HepG2 (cell line): Measurements from ENCODE around the gene KIF21B. TPM values are rescaled to one million over a fixed set of nuclear protein-coding genes. Genes with fewer than 3 reads are reported as not detected.

ENCODE experiments used
- ATAC-seq: fragments of 200-7000 bp; cut with Tn5 transposase; 3 replicates; pipeline ENCODE4 v1.9.1; 2020; ENCODE audit warnings: mild to moderate bottlenecking, moderate library complexity
- BruUV-seq: library from RNA; stranded (reverse); fragments of 400-500 nt; replicated peaks from 2 replicates; lab custom pipeline; 2021; lab: Mats Ljungman, UMichigan
- CTCF ChIA-PET: fragments of 300-600 bp; formaldehyde crosslinking; extraction: SDS; loops from one replicate; lab custom pipeline; 2021; ENCODE audit warnings: low total read pairs, inconsistent platforms, low intra/inter-chr PET ratio; lab: Yijun Ruan, JAX
- POLR2A ChIA-PET: fragments of 350-600 bp; sonication (Branson Sonifier 250); formaldehyde crosslinking; loops from one replicate; lab custom pipeline; 2020; ENCODE audit warnings: antibody characterized with exemption, inconsistent platforms; lab: Yijun Ruan, JAX
- DNase-seq: peaks from one replicate; pipeline ENCODE4 v3.0.0-alpha.2; 2015; ENCODE audit warnings: low spot score
- FAIRE-seq: peaks from 3 replicates; lab custom pipeline; 2011; peaks lifted over from hg19 to GRCh38; lab: Jason Lieb, UNC
- H2AFZ ChIP-seq: one replicate; pipeline ENCODE4 v1.6.1; 2011; ENCODE audit warnings: low read length, inconsistent platforms
- H3K27ac ChIP-seq: fragments of 300-600 bp; 3 replicates; pipeline ENCODE4 v1.8.0; 2011; ENCODE audit warnings: mixed run types, mild to moderate bottlenecking, mixed read lengths, low read length, inconsistent platforms; ENCODE audit not compliant: insufficient read depth; ENCODE audit errors: extremely low read length
- H3K27me3 ChIP-seq, 2 experiments: fragments of 200-600 bp in 1 of 2; 2 replicates in 1 of 2; 3 replicates in 1 of 2; pipeline versions ENCODE4 v1.6.0 to v1.8.0; 2011; ENCODE audit warnings: low read length in 2 of 2, mild to moderate bottlenecking in 2 of 2, moderate library complexity in 2 of 2, inconsistent platforms in 1 of 2; ENCODE audit not compliant: insufficient read depth in 2 of 2, control insufficient read depth in 1 of 2
- H3K36me3 ChIP-seq, 2 experiments: fragments of 200-600 bp in 1 of 2; replicated peaks in 1 of 2; 2 replicates in 1 of 2; 3 replicates in 1 of 2; pipeline versions ENCODE4 v1.5.1 to v1.8.0; 2011; ENCODE audit warnings: low read length in 2 of 2, inconsistent platforms in 1 of 2; ENCODE audit not compliant: insufficient read depth in 2 of 2, control insufficient read depth in 1 of 2
- H3K4me1 ChIP-seq: 2 replicates; pipeline ENCODE4 v1.5.1; 2012; ENCODE audit warnings: low read length, inconsistent platforms; ENCODE audit not compliant: insufficient read depth
- H3K4me2 ChIP-seq: 2 replicates; pipeline ENCODE4 v1.6.0; 2011; ENCODE audit warnings: low read depth, low read length, inconsistent platforms
- H3K4me3 ChIP-seq, 3 experiments: fragments of 200-600 bp in 1 of 3; sonication (generic), shearing (Covaris generic) in 1 of 3; replicated peaks in 1 of 3; 2 replicates each; pipeline ENCODE4 v1.5.1; 2011 to 2016; ENCODE audit warnings: low read length in 3 of 3, inconsistent platforms in 2 of 3, low read depth in 2 of 3, mild to moderate bottlenecking in 2 of 3, control low read depth in 1 of 3, mixed read lengths in 1 of 3; ENCODE audit not compliant: insufficient read depth in 1 of 3
- H3K79me2 ChIP-seq: one replicate; pipeline ENCODE4 v1.6.1; 2011; ENCODE audit warnings: low read length, inconsistent platforms; ENCODE audit not compliant: insufficient read depth
- H3K9ac ChIP-seq: 2 replicates; pipeline ENCODE4 v1.6.0; 2011; ENCODE audit warnings: mild to moderate bottlenecking, low read depth, low read length, inconsistent platforms; ENCODE audit not compliant: insufficient read depth
- H3K9me3 ChIP-seq: 2 replicates; pipeline ENCODE4 v1.5.1; 2012; ENCODE audit warnings: mild to moderate bottlenecking, low read length
- H4K20me1 ChIP-seq: 2 replicates; pipeline ENCODE4 v1.6.0; 2011; ENCODE audit warnings: inconsistent platforms, mild to moderate bottlenecking, low read length, moderate library complexity; ENCODE audit not compliant: insufficient read depth
- HDAC1 ChIP-seq: sonication (generic); formaldehyde crosslinking; IDR thresholded peaks from 2 replicates; pipeline ENCODE4 v1.5.1; 2020; ENCODE audit warnings: mild to moderate bottlenecking, missing genetic modification reagents
- HOXD1 ChIP-seq: sonication (generic); formaldehyde crosslinking; IDR thresholded peaks from 2 replicates; pipeline ENCODE4 v1.5.0; 2020; ENCODE audit warnings: missing genetic modification reagents
- PAXIP1 ChIP-seq: sonication (generic); formaldehyde crosslinking; conservative IDR thresholded peaks from 2 replicates; pipeline ENCODE4 v1.4.0; 2020; ENCODE audit warnings: mild to moderate bottlenecking, missing genetic modification reagents, moderate library complexity
- PHF8 ChIP-seq: sonication (generic); formaldehyde crosslinking; IDR thresholded peaks from 2 replicates; pipeline ENCODE4 v1.5.0; 2020; ENCODE audit warnings: missing genetic modification reagents
- SMC3 ChIP-seq: IDR thresholded peaks from 2 replicates; pipeline ENCODE4 v1.6.1; 2011; ENCODE audit warnings: low read length, improper control_type of control experiment
- SOX13 ChIP-seq, 3 experiments: fragments of 450-650 bp in 1 of 3; sonication (generic) in 1 of 3; formaldehyde crosslinking in 1 of 3; IDR thresholded peaks in 2 of 3; conservative IDR thresholded peaks in 1 of 3; 2 replicates each; pipeline versions ENCODE4 v1.5.0 to v1.6.1; 2016 to 2020; ENCODE audit warnings: antibody characterized with exemption in 1 of 3, mild to moderate bottlenecking in 1 of 3, missing compliant biosample characterization in 1 of 3, missing genetic modification reagents in 1 of 3, moderate library complexity in 1 of 3
- ZFAT ChIP-seq: sonication (generic); formaldehyde crosslinking; conservative IDR thresholded peaks from 2 replicates; pipeline ENCODE4 v1.8.1; 2023; ENCODE audit warnings: missing genetic modification reagents, inconsistent platforms
- ZFP1 ChIP-seq: IDR thresholded peaks from 2 replicates; pipeline ENCODE4 v1.6.1; 2016
- ZNF569 ChIP-seq: sonication (generic); formaldehyde crosslinking; IDR thresholded peaks from 2 replicates; pipeline ENCODE4 v1.5.0; 2020; ENCODE audit warnings: mild to moderate bottlenecking, missing genetic modification reagents, moderate library complexity, borderline replicate concordance
- ZNF577 ChIP-seq: sonication (generic); formaldehyde crosslinking; IDR thresholded peaks from 2 replicates; pipeline ENCODE4 v1.4.0; 2020; ENCODE audit warnings: mild to moderate bottlenecking, low read depth, missing genetic modification reagents, borderline replicate concordance
- ZNF670 ChIP-seq: sonication (generic); formaldehyde crosslinking; IDR thresholded peaks from 2 replicates; pipeline ENCODE4 v1.8.0; 2022; ENCODE audit warnings: mild to moderate bottlenecking, missing genetic modification reagents, borderline replicate concordance
- WGBS: methylation state at CpG from one replicate; pipeline ENCODE4 v1.1.6; 2017; ENCODE audit warnings: low lambda C conversion rate; 5-methylcytosine and 5-hydroxymethylcytosine counted together
- in situ Hi-C: cut with HindIII; loops from 2 replicates; pipeline ENCODE4 v1.10.0; 2017; ENCODE audit warnings: low pct_unique_long_range_greater_than_20kb; ENCODE audit not compliant: extremely low pct_ligation_motif_present
- intact Hi-C: fragments of 100-400 bp; cut with micrococcal nuclease; formaldehyde crosslinking; loops from one replicate; pipeline ENCODE4 v1.10.0; 2022; ENCODE audit not compliant: unreplicated experiment
- polyA plus RNA-seq, 8 experiments: library from polyadenylated mRNA; depleted of rRNA in 3 of 8; stranded (reverse) in 7 of 8; unstranded in 1 of 8; fragments of >200 nt; fragmentation: Illumina TruSeq in 4 of 8; extraction: Trizol in 4 of 8; gene quantifications; 2 replicates each; pipeline versions ENCODE4 v1.2.1 to v1.2.3, GENCODE V29; 2011 to 2016; ENCODE audit warnings: low read depth in 4 of 8, missing spikeins in 1 of 8, mixed read lengths in 1 of 8; ENCODE audit not compliant: insufficient read depth in 1 of 8
- total RNA-seq, 5 experiments: library from RNA; depleted of rRNA; stranded (reverse); fragments of >200 nt; fragmentation: Illumina TruSeq; extraction: Trizol; gene quantifications; 2 replicates each; pipeline ENCODE4 v1.2.3, GENCODE V29; 2016; ENCODE audit warnings: low read depth in 1 of 5

The KIF21B gene
- total and polyA plus RNA-seq, 2 of the 13 experiments (the other 11 are each of a cell fraction or from before 2014, with no cell fraction given), result 0.17 to 0.20 TPM

DNA sequence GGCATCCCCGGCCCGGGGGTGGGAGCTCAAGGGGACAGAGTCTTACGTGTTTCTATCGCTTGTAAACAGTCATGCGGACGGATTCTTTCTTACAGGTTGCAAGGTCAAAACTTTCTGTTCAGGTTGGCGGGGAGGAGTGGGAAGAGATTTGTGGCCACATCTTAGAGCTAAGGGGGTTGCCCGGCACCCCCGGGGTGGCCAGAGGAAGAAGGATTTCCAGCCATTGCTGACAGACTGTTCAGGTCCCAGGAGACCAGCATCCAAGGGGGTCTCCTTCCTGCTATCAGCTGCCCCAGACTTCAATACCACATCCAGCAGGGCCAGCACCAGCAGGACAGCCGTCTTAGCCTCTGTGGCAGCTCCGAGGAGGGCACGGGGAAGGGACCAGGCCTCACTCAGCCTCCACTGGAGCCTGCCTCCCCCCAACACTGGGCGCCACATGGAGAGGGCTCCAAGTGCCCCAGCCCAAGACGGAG, 52.0 kb downstream of the KIF21B start:
- H3K36me3 ChIP-seq, result no peaks in the 10 kb centered on the region
- POLR2A ChIA-PET, result interaction anchor here (1.0 to 1.6 kb wide), 2 partner anchors 54 to 83 kb away, joined by 3 read pairs; no protein-coding TSS in a partner anchor
- in situ Hi-C loops (loop anchor here (5.0 to 10.0 kb wide), 2 partner anchors 79 to 143 kb away; partner anchors contain the start of genes CACNA1S and INAVA), intact Hi-C loops (loop anchor here (5.0 kb wide), 1 partner anchor 349 kb away; the partner anchor contains the start of gene KIF14)
- H4K20me1 ChIP-seq, result no peaks in the 10 kb centered on the region
- H3K4me1 ChIP-seq, result 0 out of 2 replicates have a peak, but pooled peaks cover 19% of the 10 kb centered on the region
- TF ChIP-seq ZNF670 (CRISPR knock-in tag) (no peak), SMC3 (no peak), SOX13 (IDR thresholded peaks at IDR 0.05) (no peak), SOX13 (CRISPR knock-in tag; conservative IDR thresholded peaks at IDR 0.05 in 1 of 2, IDR thresholded peaks at IDR 0.05 in 1 of 2) (no peak), ZNF577 (no peak), HDAC1 (CRISPR knock-in tag) (no peak), HOXD1 (CRISPR knock-in tag) (no peak), ZNF569 (CRISPR knock-in tag) (no peak), ZFP1 (CRISPR knock-in tag) (no peak), ZFAT (CRISPR knock-in tag) (no peak), PAXIP1 (no peak), PHF8 (no peak)
- BruUV-seq, result no TSS peak
- no peaks in the 10 kb centered on the region for H3K9me3 ChIP-seq
- H3K27ac ChIP-seq, result no peak overlapping the region
- no peak overlapping the region for H2AFZ ChIP-seq
- H3K27me3 ChIP-seq, result peaks cover 2 to 6% of the 10 kb centered on the region in 2 experiments; a peak in 4 of 5 replicates
- H3K4me3 ChIP-seq, result no peak overlapping the region
- no peaks in the 10 kb centered on the region for H3K79me2 ChIP-seq
- no peak overlapping the region for H3K4me2 ChIP-seq
- no peak for DNase-seq
- no peak overlapping the region for H3K9ac ChIP-seq
- FAIRE-seq, result no peak
- ATAC-seq, result no peak
- WGBS, result 38% methylated on average over 14 of the region's 14 CpGs
- CTCF ChIA-PET, result interaction anchor here (2.2 to 3.7 kb wide), 2 partner anchors 71 to 81 kb away, joined by 7 to 24 read pairs; no protein-coding TSS in a partner anchor
